K562 (cell line): ENCODE data around the gene MSH4. TPM values are rescaled to one million over a fixed set of nuclear protein-coding genes. Genes with fewer than 3 reads are reported as not detected.

ENCODE experiments used
- ARID2 ChIP-seq: fragments of 450-650 bp; IDR thresholded peaks from 2 replicates; pipeline ENCODE4 v1.6.1; 2017; ENCODE audit warnings: antibody characterized with exemption, mild to moderate bottlenecking
- ASH1L ChIP-seq: fragments of 450-650 bp; IDR thresholded peaks from 2 replicates; pipeline ENCODE4 v1.6.1; 2018; ENCODE audit warnings: borderline replicate concordance, mild to moderate bottlenecking, low read depth; ENCODE audit not compliant: partially characterized antibody
- ATF1 ChIP-seq, 2 experiments: fragments of 450-650 bp in 1 of 2; IDR thresholded peaks; 2 replicates each; pipeline ENCODE4 v1.6.1; 2016; ENCODE audit warnings: missing compliant biosample characterization in 1 of 2, missing genetic modification characterization in 1 of 2
- ATF2 ChIP-seq: sonication (generic); formaldehyde crosslinking; IDR thresholded peaks from 2 replicates; pipeline ENCODE4 v1.8.1; 2022; ENCODE audit warnings: missing genetic modification reagents
- E2F3 ChIP-seq: fragments of 250-450 bp; sonication (Bioruptor Pico); IDR thresholded peaks from 2 replicates; pipeline ENCODE4 v1.4.0; 2020; ENCODE audit warnings: mild to moderate bottlenecking
- E2F6 ChIP-seq, 2 experiments: IDR thresholded peaks; 2 replicates each; pipeline ENCODE4 v1.6.1; 2011; ENCODE audit warnings: borderline replicate concordance in 1 of 2, control low read depth in 1 of 2, low read depth in 1 of 2, low read length in 1 of 2, mild to moderate bottlenecking in 1 of 2, mixed read lengths in 1 of 2, moderate library complexity in 1 of 2; ENCODE audit not compliant: insufficient read depth in 1 of 2, insufficient read length in 1 of 2, poor library complexity in 1 of 2, severe bottlenecking in 1 of 2; ENCODE audit errors: extremely low read depth in 1 of 2
- FOXA3 ChIP-seq, 2 experiments: fragments of 450-650 bp in 1 of 2; sonication (generic) in 1 of 2; formaldehyde crosslinking; IDR thresholded peaks in 1 of 2; conservative IDR thresholded peaks in 1 of 2; 2 replicates each; pipeline versions ENCODE4 v1.4.0 to v1.8.0; 2020 to 2022; ENCODE audit warnings: mild to moderate bottlenecking in 2 of 2, missing genetic modification reagents in 1 of 2
- FOXM1 ChIP-seq, 2 experiments: fragments of 450-650 bp in 1 of 2; sonication (generic) in 1 of 2; formaldehyde crosslinking in 1 of 2; IDR thresholded peaks; 2 replicates each; pipeline versions ENCODE4 v1.6.1 to v1.9.0; 2017 to 2022; ENCODE audit warnings: low read depth in 2 of 2, mild to moderate bottlenecking in 2 of 2, missing genetic modification reagents in 1 of 2, moderate library complexity in 1 of 2
- NFE2 ChIP-seq: IDR thresholded peaks from 2 replicates; pipeline ENCODE4 v1.6.1; 2014; ENCODE audit warnings: antibody characterized with exemption, low read depth
- NFYB ChIP-seq: IDR thresholded peaks from 2 replicates; pipeline ENCODE4 v1.6.1; 2011; ENCODE audit warnings: mild to moderate bottlenecking, moderate library complexity; ENCODE audit not compliant: insufficient read length; ENCODE audit errors: extremely low read depth
- NR1H2 ChIP-seq: sonication (generic); formaldehyde crosslinking; IDR thresholded peaks from 2 replicates; pipeline ENCODE4 v1.4.0; 2020; ENCODE audit warnings: mild to moderate bottlenecking, missing genetic modification reagents
- NR2C2 ChIP-seq, 2 experiments: fragments of 200-800 bp in 1 of 2; sonication (Bioruptor generic) in 1 of 2; sonication (generic) in 1 of 2; formaldehyde crosslinking in 1 of 2; IDR thresholded peaks; 2 replicates each; pipeline versions ENCODE4 v1.6.1 to v1.8.0; 2016 to 2022; ENCODE audit warnings: mild to moderate bottlenecking in 1 of 2, missing compliant biosample characterization in 1 of 2, missing genetic modification characterization in 1 of 2, missing genetic modification reagents in 1 of 2
- SIN3A ChIP-seq, 2 experiments: fragments of 150-350 bp in 1 of 2; IDR thresholded peaks; 2 replicates each; pipeline ENCODE4 v1.6.1; 2011 to 2016; ENCODE audit warnings: borderline replicate concordance in 2 of 2, low read depth in 2 of 2, low read length in 2 of 2, mild to moderate bottlenecking in 2 of 2, moderate library complexity in 2 of 2; ENCODE audit not compliant: control insufficient read depth in 1 of 2
- SMAD1 ChIP-seq: fragments of 150-350 bp; IDR thresholded peaks from 2 replicates; pipeline ENCODE4 v1.6.1; 2014; ENCODE audit warnings: low read length, low read depth; ENCODE audit not compliant: partially characterized antibody
- SNRNP70 ChIP-seq: fragments of 200-400 bp; formaldehyde crosslinking; optimal IDR thresholded peaks from 2 replicates; pipeline ENCODE3; 2017; ENCODE audit warnings: low read depth, low read length
- TEAD1 ChIP-seq, 2 experiments: fragments of 450-650 bp in 1 of 2; sonication (generic) in 1 of 2; formaldehyde crosslinking; IDR thresholded peaks; 2 replicates each; pipeline versions ENCODE4 v1.4.0 to v1.8.0; 2020 to 2022; ENCODE audit warnings: mild to moderate bottlenecking in 2 of 2, missing genetic modification reagents in 1 of 2
- ZBTB33 ChIP-seq: sonication (generic); formaldehyde crosslinking; IDR thresholded peaks from 2 replicates; pipeline ENCODE4 v1.8.1; 2023; ENCODE audit warnings: mild to moderate bottlenecking, missing genetic modification reagents
- ZBTB8A ChIP-seq: fragments of 450-650 bp; IDR thresholded peaks from 2 replicates; pipeline ENCODE4 v1.6.1; 2018; ENCODE audit warnings: mild to moderate bottlenecking, moderate library complexity; ENCODE audit not compliant: partially characterized antibody
- ZNF3 ChIP-seq: fragments of 250-450 bp; sonication (Bioruptor Pico); IDR thresholded peaks from 2 replicates; pipeline ENCODE4 v1.5.0; 2021; ENCODE audit warnings: mild to moderate bottlenecking, moderate library complexity
- ZNF384 ChIP-seq: IDR thresholded peaks from 2 replicates; pipeline ENCODE4 v1.6.1; 2012; ENCODE audit warnings: low read depth, low read length, improper control_type of control experiment
- polyA plus RNA-seq, 8 experiments: library from polyadenylated mRNA; depleted of rRNA in 4 of 8; stranded (reverse) in 5 of 8; unstranded in 3 of 8; fragments of >200 nt; fragmentation: Nextera tagmentation in 2 of 8; fragmentation: Illumina TruSeq in 1 of 8; extraction: Ambion mirVana in 2 of 8; extraction: Trizol in 1 of 8; gene quantifications; 2 replicates each; pipeline versions ENCODE4 v1.2.1 to v1.2.3, GENCODE V29; 2011 to 2014; ENCODE audit warnings: inconsistent platforms in 1 of 8, missing spikeins in 1 of 8
- total RNA-seq, 7 experiments: library from RNA; depleted of rRNA in 6 of 7; stranded (reverse); fragments of >200 nt in 6 of 7; fragmentation: Illumina TruSeq in 2 of 7; extraction: Trizol in 2 of 7; gene quantifications; 2 replicates each; pipeline versions ENCODE4 v1.2.1 to v1.2.3, GENCODE V29; 2011 to 2021; ENCODE audit warnings: low replicate concordance in 1 of 7

Gene MSH4
- total and polyA plus RNA-seq, 9 of the 15 experiments (the other 6 are each of a cell fraction or from before 2014, with no cell fraction given): 0.04 to 0.18 (median 0.12) TPM; not detected in 4

GRCh38 chr1:75796376-75797272 lies at the start of gene MSH4 (continued):
- TF ChIP-seq NR2C2 (CRISPR knock-in tag; IDR thresholded peaks at IDR 0.05) (no peak; the same call in 1 of the 2 replicates), NR2C2 (tag; IDR thresholded peaks at IDR 0.05) (no peak), ATF1 (CRISPR knock-in tag; IDR thresholded peaks at IDR 0.05) (no peak), ATF1 (tag; IDR thresholded peaks at IDR 0.05) (0 out of 2 replicates have a peak, but pooled peaks have one; percentile 16), E2F3 (CRISPR knock-in tag) (peak; percentile 67; the same call in 1 of the 2 replicates), SMAD1 (no peak), NR1H2 (CRISPR knock-in tag) (no peak), FOXM1 (IDR thresholded peaks at IDR 0.05; ENCODE audit: low read depth) (no peak), FOXM1 (CRISPR knock-in tag; IDR thresholded peaks at IDR 0.05; ENCODE audit: low read depth) (no peak), SNRNP70 (peak; percentile 99), ATF2 (no peak), ARID2 (0 out of 2 replicates have a peak, but pooled peaks have one; percentile 16), E2F6 (IDR thresholded peaks at IDR 0.05; ENCODE audit: borderline replicate concordance in 1 of 2, extremely low read depth in 1 of 2, insufficient read depth in 1 of 2, insufficient read length in 1 of 2, low read depth in 1 of 2, low read length in 1 of 2, poor library complexity in 1 of 2, severe bottlenecking in 1 of 2) (peak; percentile 84 to 92), TEAD1 (CRISPR knock-in tag; IDR thresholded peaks at IDR 0.05) (peak in 1 of 2 experiments; percentile 63; a peak in 1 of 4 replicates), ASH1L (no peak), SIN3A (IDR thresholded peaks at IDR 0.05; ENCODE audit: borderline replicate concordance in 2 of 2, control insufficient read depth in 1 of 2, low read depth in 2 of 2, low read length in 2 of 2) (peak in 1 of 2 experiments; percentile 77; a peak in 2 of 4 replicates), NFYB (no peak), ZBTB33 (no peak), FOXA3 (CRISPR knock-in tag; conservative IDR thresholded peaks at IDR 0.05 in 1 of 2, IDR thresholded peaks at IDR 0.05 in 1 of 2) (peak; percentile 46 to 52; a peak in 2 of 4 replicates), NFE2 (no peak), ZNF384 (no peak), ZBTB8A (no peak), ZNF3 (no peak)
